Neural progenitor cell (in vitro differentiated cells): ENCODE measurements around the gene ARL5B. TPM values are rescaled to one million over a fixed set of nuclear protein-coding genes. Genes with fewer than 3 reads are reported as not detected.

Source experiments
- DNase-seq: peaks from one replicate; pipeline ENCODE4 v3.0.0-alpha.2; 2016; ENCODE audit warnings: low spot score
- H2AFZ ChIP-seq: fragments of 200-600 bp; sonication (generic); replicated peaks from 2 replicates; pipeline ENCODE4 v1.6.1; 2016; ENCODE audit warnings: antibody characterized with exemption
- H3F3A ChIP-seq: fragments of 200-600 bp; sonication (generic); 2 replicates; pipeline ENCODE4 v1.6.1; 2016; ENCODE audit warnings: antibody characterized with exemption, low read depth
- H3K27ac ChIP-seq: fragments of 200-600 bp; sonication (generic); 2 replicates; pipeline ENCODE4 v1.5.1; 2016; ENCODE audit warnings: mild to moderate bottlenecking
- H3K27me3 ChIP-seq: fragments of 200-600 bp; sonication (generic); 2 replicates; pipeline ENCODE4 v1.6.1; 2016; ENCODE audit warnings: mild to moderate bottlenecking, moderate library complexity
- H3K36me3 ChIP-seq: fragments of 200-600 bp; sonication (generic); 2 replicates; pipeline ENCODE4 v1.5.1; 2016
- H3K4me1 ChIP-seq: fragments of 200-600 bp; sonication (generic); 2 replicates; pipeline ENCODE4 v1.6.1; 2016; ENCODE audit warnings: mixed run types
- H3K4me2 ChIP-seq: fragments of 200-600 bp; sonication (generic); 2 replicates; pipeline ENCODE4 v1.6.1; 2016
- H3K4me3 ChIP-seq: fragments of 200-600 bp; sonication (generic); 2 replicates; pipeline ENCODE4 v1.5.1; 2016
- H3K79me2 ChIP-seq: fragments of 200-600 bp; sonication (generic); 2 replicates; pipeline ENCODE4 v1.6.1; 2016; ENCODE audit warnings: low read depth
- H3K9ac ChIP-seq: fragments of 200-600 bp; sonication (generic); 2 replicates; pipeline ENCODE4 v1.6.1; 2016
- H3K9me3 ChIP-seq: fragments of 200-600 bp; sonication (generic); 2 replicates; pipeline ENCODE4 v1.5.1; 2016; ENCODE audit warnings: low read depth
- H4K20me1 ChIP-seq: fragments of 200-600 bp; sonication (generic); 2 replicates; pipeline ENCODE4 v1.6.1; 2016; ENCODE audit warnings: low read depth
- H3K27ac Mint-ChIP-seq: 3 replicates; pipeline ENCODE4 v1.8.0; 2021; ENCODE audit warnings: mixed read lengths
- H3K27me3 Mint-ChIP-seq: 2 replicates; pipeline ENCODE4 v1.8.0; 2022; ENCODE audit warnings: low read depth, mild to moderate bottlenecking, inconsistent platforms, moderate library complexity, mixed read lengths; ENCODE audit not compliant: insufficient read depth
- H3K36me3 Mint-ChIP-seq: 3 replicates; pipeline ENCODE4 v1.8.0; 2021; ENCODE audit warnings: mixed read lengths
- H3K4me1 Mint-ChIP-seq: 3 replicates; pipeline ENCODE4 v1.8.0; 2021; ENCODE audit warnings: mixed read lengths
- H3K4me3 Mint-ChIP-seq: 3 replicates; pipeline ENCODE4 v1.8.0; 2021; ENCODE audit warnings: mild to moderate bottlenecking, moderate library complexity, mixed read lengths
- H3K9me3 Mint-ChIP-seq: 3 replicates; pipeline ENCODE4 v1.8.0; 2020; ENCODE audit warnings: mixed read lengths
- EZH2 ChIP-seq: fragments of 200-600 bp; sonication (generic); IDR thresholded peaks from 2 replicates; pipeline ENCODE4 v1.6.1; 2017; ENCODE audit warnings: antibody characterized with exemption, mild to moderate bottlenecking, moderate library complexity
- EZH2phosphoT487 ChIP-seq: fragments of 200-600 bp; sonication (generic); IDR thresholded peaks from 2 replicates; pipeline ENCODE4 v1.6.1; 2017; ENCODE audit warnings: antibody characterized with exemption
- total RNA-seq: library from RNA; depleted of rRNA; stranded (reverse); fragments of >200 nt; gene quantifications from 2 replicates; pipeline ENCODE4 v1.2.3, GENCODE V29; 2015; ENCODE audit warnings: low replicate concordance
- TF ChIP-seq, protein P1 (sequence below): fragments of 200-600 bp; sonication (generic); IDR thresholded peaks from 2 replicates; pipeline ENCODE4 v1.5.1; 2017; ENCODE audit warnings: antibody characterized with exemption, mild to moderate bottlenecking

The ARL5B gene
- total RNA-seq, 1 donor from 2014 or later, result 108 TPM

DNA sequence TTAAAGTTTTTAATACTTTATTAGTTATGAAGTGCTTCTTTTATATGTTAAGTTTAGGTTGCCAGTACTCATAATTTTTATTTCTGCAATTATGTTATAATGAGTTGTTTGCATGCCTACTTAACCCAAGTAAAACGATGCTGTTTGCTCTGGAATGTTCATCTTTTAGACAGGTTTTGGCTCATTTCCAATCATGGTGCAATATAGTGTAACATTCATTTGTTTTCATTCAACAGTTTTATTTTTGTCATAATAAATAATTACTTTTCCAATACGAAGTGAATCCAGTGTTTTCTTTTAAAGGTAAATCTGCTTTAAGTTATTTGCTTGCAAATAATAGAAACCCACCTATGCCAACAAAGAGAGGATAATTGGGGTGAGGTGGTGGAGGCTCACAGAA lies 22.1 kb downstream of the ARL5B start:
- H3K9ac ChIP-seq, result no peak overlapping the region
- H3K27ac ChIP-seq, result no peak overlapping the region
- H3K4me2 ChIP-seq, result no peak overlapping the region

DNA sequence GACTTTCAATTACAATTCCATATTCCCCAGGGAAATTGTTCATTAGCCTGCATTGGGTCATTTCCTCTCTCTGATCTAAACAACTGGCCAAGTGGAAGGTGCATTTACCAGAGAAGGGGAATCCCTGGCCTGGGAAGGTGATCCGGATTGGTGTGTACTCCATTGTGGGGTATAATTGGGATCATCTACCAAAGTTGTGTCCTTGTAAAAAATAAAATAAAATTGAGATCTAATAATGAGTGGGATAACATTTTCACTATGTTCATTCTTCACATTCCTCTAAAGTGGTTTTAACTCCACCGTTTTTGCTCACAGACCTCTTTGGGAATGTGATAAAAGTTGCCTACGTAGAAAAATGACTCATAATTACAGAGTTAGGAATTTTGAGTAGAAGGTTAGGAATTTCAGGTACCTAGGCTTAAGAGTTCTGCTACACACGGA lies 22.8 kb downstream of the ARL5B start:
- Histone ChIP-seq H3K4me2 (no peak overlapping the region), H3K36me3 (no peaks in the 10 kb centered on the region), H3K9ac (no peak overlapping the region), H3F3A (peaks cover 5% of the 10 kb centered on the region), H3K27ac (no peak overlapping the region), H3K9me3 (no peaks in the 10 kb centered on the region), H2AFZ (no peak overlapping the region), H3K4me3 (no peak overlapping the region), H3K4me1 (no peaks in the 10 kb centered on the region), H3K79me2 (no peaks in the 10 kb centered on the region), H3K27me3 (no peaks in the 10 kb centered on the region), H4K20me1 (no peaks in the 10 kb centered on the region)
- Mint-ChIP-seq H3K4me3 (no peak overlapping the region), H3K27me3 (peaks cover 3% of the 10 kb centered on the region), H3K36me3 (peaks cover 8% of the 10 kb centered on the region), H3K9me3 (no peaks in the 10 kb centered on the region), H3K27ac (no peak overlapping the region), H3K4me1 (peaks cover 3% of the 10 kb centered on the region)
- TF ChIP-seq, protein P1, sequence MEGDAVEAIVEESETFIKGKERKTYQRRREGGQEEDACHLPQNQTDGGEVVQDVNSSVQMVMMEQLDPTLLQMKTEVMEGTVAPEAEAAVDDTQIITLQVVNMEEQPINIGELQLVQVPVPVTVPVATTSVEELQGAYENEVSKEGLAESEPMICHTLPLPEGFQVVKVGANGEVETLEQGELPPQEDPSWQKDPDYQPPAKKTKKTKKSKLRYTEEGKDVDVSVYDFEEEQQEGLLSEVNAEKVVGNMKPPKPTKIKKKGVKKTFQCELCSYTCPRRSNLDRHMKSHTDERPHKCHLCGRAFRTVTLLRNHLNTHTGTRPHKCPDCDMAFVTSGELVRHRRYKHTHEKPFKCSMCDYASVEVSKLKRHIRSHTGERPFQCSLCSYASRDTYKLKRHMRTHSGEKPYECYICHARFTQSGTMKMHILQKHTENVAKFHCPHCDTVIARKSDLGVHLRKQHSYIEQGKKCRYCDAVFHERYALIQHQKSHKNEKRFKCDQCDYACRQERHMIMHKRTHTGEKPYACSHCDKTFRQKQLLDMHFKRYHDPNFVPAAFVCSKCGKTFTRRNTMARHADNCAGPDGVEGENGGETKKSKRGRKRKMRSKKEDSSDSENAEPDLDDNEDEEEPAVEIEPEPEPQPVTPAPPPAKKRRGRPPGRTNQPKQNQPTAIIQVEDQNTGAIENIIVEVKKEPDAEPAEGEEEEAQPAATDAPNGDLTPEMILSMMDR, result no peak
- TF ChIP-seq EZH2phosphoT487 (no peak), EZH2 (no peak)
- DNase-seq, result no peak

More for the DNA sequence above, 22.1 kb downstream of the ARL5B start:
- H4K20me1 ChIP-seq, result no peaks in the 10 kb centered on the region
- no peak overlapping the region for H3K4me3 ChIP-seq
- Mint-ChIP-seq H3K27ac (no peak overlapping the region), H3K4me3 (no peak overlapping the region), H3K36me3 (peaks cover 13% of the 10 kb centered on the region), H3K4me1 (peaks cover 3% of the 10 kb centered on the region), H3K27me3 (peaks cover 3% of the 10 kb centered on the region), H3K9me3 (no peaks in the 10 kb centered on the region)
- DNase-seq, result no peak
- TF ChIP-seq, protein P1, result no peak
- TF ChIP-seq EZH2phosphoT487 (no peak), EZH2 (no peak)
- H3F3A ChIP-seq, result peaks cover 5% of the 10 kb centered on the region
- H3K27me3 ChIP-seq, result no peaks in the 10 kb centered on the region
- no peaks in the 10 kb centered on the region for H3K79me2 ChIP-seq
- peaks cover 2% of the 10 kb centered on the region for H3K36me3 ChIP-seq
- no peaks in the 10 kb centered on the region for H3K4me1 ChIP-seq
- no peak overlapping the region for H2AFZ ChIP-seq
- H3K9me3 ChIP-seq, result no peaks in the 10 kb centered on the region

DNA sequence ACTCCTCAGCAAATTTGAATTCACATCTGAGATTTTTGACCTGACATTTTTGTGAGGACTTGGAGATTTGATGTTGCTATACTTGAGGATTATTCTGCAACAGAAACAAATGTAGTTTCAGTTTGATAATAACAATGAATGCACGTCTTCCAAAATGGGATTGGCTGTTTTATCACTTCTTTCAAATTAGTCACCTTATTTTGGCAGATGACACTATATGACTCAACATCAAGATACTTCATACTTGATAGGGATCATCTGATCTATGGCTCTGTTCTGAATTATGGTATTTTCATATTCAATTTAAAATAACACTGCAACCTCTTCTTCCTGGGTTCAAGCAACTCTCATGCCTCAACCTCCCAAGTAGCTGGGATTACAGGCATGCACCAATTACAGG lies 24.2 kb downstream of the ARL5B start:
- no peak overlapping the region for H3K27ac ChIP-seq

More for the DNA sequence above, 24.2 kb downstream of the ARL5B start:
- H3K4me1 ChIP-seq, result no peaks in the 10 kb centered on the region
- no peaks in the 10 kb centered on the region for H3K27me3 ChIP-seq
- no peaks in the 10 kb centered on the region for H3K9me3 ChIP-seq
- Mint-ChIP-seq H3K36me3 (peaks cover 8% of the 10 kb centered on the region), H3K4me1 (peaks cover 3% of the 10 kb centered on the region), H3K4me3 (no peak overlapping the region), H3K9me3 (no peaks in the 10 kb centered on the region), H3K27ac (no peak overlapping the region), H3K27me3 (peaks cover 3% of the 10 kb centered on the region)
- H3K36me3 ChIP-seq, result no peaks in the 10 kb centered on the region
- H3K9ac ChIP-seq, result no peak overlapping the region
- no peak overlapping the region for H2AFZ ChIP-seq
- TF ChIP-seq EZH2phosphoT487 (no peak), EZH2 (no peak)
- TF ChIP-seq, protein P1, result no peak
- no peaks in the 10 kb centered on the region for H4K20me1 ChIP-seq
- no peak overlapping the region for H3K4me2 ChIP-seq
- no peaks in the 10 kb centered on the region for H3K79me2 ChIP-seq
- DNase-seq, result no peak
- H3F3A ChIP-seq, result peaks cover 5% of the 10 kb centered on the region
- H3K4me3 ChIP-seq, result no peak overlapping the region
